Astrocyte of the spinal cord (primary cell): ENCODE results near the gene OR51F1.

Experiments
- DNase-seq: peaks from one replicate; pipeline ENCODE4 v3.0.0; 2011; ENCODE audit warnings: low read depth, low spot score
- H3K4me3 ChIP-seq: 2 replicates; pipeline ENCODE4 v1.5.1; 2011; ENCODE audit warnings: low read depth, mild to moderate bottlenecking, low read length, moderate library complexity
- CTCF ChIP-seq: IDR thresholded peaks from 2 replicates; pipeline ENCODE4 v1.5.1; 2012; ENCODE audit warnings: low read depth, mild to moderate bottlenecking, low read length, inconsistent platforms
- in situ Hi-C: cut with HindIII; loops from 2 replicates; pipeline ENCODE4 v1.10.0; 2017; ENCODE audit warnings: low sequenced_read_pairs

The OR51F1 gene

GRCh38 chr11:4782454-4782853 is 12.7 kb upstream of the OR51F1 start:
- H3K4me3 ChIP-seq: no peak overlapping the region
- TF ChIP-seq CTCF: no peak
- no peak for DNase-seq
- in situ Hi-C loops: no loop called here

GRCh38 chr11:4768094-4768493 is 1.6 kb downstream of the OR51F1 start:
- no peak for DNase-seq
- no peak overlapping the region for H3K4me3 ChIP-seq
- in situ Hi-C loops: no loop called here
- no peak for TF ChIP-seq CTCF

DNA sequence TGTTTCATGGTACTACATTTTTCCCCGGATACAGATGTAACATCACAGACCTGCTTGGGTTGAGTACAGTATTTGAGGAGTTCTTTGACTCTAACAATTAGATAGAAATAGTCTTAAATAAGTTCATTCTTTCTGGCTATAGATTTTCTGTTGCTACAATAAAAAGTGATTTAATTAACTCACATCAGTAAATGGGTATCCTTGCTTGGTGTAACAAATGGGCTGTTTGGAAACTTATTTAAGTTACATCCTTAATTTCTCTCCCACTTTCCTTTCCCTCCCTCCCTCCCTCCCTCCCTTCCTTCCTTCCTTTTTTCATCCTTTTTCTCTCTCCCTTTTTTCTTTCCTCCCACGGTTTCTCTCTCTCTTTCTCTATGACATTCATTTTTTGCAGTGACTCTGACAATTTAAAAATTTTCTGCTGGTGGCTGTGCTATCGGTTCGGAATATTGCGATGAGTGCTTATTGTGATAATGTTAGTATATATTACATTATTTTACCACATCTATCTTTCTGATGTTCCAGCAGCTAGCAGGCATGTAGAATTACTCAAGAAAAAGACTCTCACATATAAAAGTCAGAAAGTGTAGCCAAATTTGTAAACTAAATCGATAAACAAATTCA is 3.2 kb downstream of the OR51F1 start:
- no peak overlapping the region for H3K4me3 ChIP-seq
- TF ChIP-seq CTCF: no peak
- in situ Hi-C loops: no loop called here
- no peak for DNase-seq

DNA sequence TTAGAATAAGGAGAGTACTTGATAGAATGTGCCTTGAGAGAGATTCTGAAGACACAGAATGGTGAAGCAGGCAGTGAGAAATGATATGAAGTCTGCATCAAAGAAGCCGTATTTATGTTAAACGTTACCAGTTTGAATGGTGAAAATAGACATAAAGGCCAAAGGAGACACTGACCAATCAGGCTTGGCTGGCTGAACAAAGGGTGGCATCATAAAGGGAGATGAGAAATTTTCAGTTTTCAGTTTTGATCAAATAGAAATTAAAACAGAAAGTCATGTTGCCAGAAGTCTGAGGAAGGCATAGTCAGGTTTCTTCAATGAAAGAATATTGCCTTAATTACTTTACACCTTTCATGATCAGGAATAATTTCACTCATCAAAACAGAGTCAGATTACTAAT is 6.6 kb downstream of the OR51F1 start:
- no peak for DNase-seq
- H3K4me3 ChIP-seq: no peak overlapping the region
- TF ChIP-seq CTCF: no peak
- in situ Hi-C loops: no loop called here

DNA sequence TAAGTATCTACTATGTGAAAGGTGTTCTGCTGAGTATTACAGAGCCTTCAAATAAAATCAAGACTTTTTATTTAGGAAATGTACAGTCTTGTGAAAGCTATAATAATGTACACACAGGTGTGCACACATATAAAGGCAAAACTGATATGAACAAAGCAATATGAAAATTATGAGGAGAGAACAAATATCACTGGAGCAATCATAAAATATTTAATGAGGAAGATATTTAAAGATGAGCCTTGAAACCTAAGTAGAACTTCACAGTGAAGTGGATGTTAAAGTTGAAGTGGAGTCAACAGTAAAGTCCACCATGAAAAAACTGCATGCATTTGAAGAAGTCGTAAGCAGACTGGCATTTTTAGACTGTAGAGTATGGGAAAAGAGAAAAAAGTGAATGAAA is 18.5 kb downstream of the OR51F1 start:
- TF ChIP-seq CTCF: no peak
- in situ Hi-C loops: no loop called here
- no peak overlapping the region for H3K4me3 ChIP-seq
- no peak for DNase-seq

DNA sequence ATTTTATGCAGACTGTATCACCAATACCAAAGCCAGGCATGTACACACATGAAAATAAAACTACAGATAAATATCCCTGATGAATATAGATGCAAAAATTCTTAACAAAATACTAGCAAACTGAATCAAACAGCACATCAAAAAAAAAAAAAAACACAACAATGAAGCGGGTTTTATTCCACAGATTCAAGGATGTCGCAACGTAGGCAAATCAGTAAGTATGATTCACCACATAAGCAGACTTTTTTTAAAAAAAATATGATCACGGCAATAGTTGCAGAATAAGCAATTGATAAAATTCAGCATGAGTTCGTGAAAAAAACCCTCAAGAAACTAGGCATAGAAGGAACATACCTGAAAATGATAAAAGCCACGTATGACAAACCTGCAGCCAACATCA is 21.3 kb downstream of the OR51F1 start:
- H3K4me3 ChIP-seq: no peak overlapping the region
- no peak for DNase-seq
- in situ Hi-C loops: no loop called here
- no peak for TF ChIP-seq CTCF

DNA sequence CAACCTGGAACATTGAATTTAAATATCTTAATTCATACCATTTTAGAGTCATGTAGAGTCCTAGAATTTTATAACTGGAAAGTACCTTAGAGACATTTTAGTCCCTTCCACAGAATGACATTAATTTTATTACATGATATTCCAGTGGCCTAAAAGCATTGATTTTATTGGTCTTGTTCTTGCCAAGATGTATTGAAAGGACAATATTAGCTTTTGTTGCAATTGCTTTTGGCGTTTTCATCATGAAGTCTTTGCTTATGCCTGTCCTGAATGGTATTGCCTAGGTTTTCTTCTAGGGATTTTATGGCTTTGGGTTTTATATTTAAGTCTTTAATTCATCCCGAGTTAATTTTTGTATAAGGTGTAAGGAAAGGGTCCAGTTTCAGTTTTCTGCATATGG is 29.0 kb downstream of the OR51F1 start:
- no peak for TF ChIP-seq CTCF
- in situ Hi-C loops: no loop called here
- no peak overlapping the region for H3K4me3 ChIP-seq
- no peak for DNase-seq
